SK-N-SH (cell line): ENCODE results near the gene CFAP57. TPM values are rescaled to one million over a fixed set of nuclear protein-coding genes. Genes with fewer than 3 reads are reported as not detected.

Source experiments
- CTCF ChIA-PET: fragments of 300-600, 350-600 bp; formaldehyde crosslinking; extraction: SDS; loops from one replicate; lab custom pipeline; 2021; lab: Yijun Ruan, JAX
- POLR2A ChIA-PET: fragments of 350-600 bp; sonication (Branson Sonifier 250); formaldehyde crosslinking; extraction: SDS; loops from one replicate; lab custom pipeline; 2020; ENCODE audit warnings: antibody characterized with exemption, inconsistent platforms; lab: Yijun Ruan, JAX
- DNase-seq: peaks from one replicate; pipeline ENCODE4 v3.0.0; 2012
- H2AFZ ChIP-seq: fragments of 200-600 bp; sonication (generic); 2 replicates; pipeline ENCODE4 v1.8.1; 2016; ENCODE audit warnings: antibody characterized with exemption, mild to moderate bottlenecking, low read depth
- H3F3A ChIP-seq: fragments of 200-600 bp; sonication (generic); replicated peaks from 2 replicates; pipeline ENCODE3; 2016; ENCODE audit warnings: antibody characterized with exemption, mild to moderate bottlenecking; ENCODE audit not compliant: insufficient read depth
- H3K27ac ChIP-seq, 2 experiments: fragments of 200-500 bp in 1 of 2; fragments of 200-600 bp in 1 of 2; sonication (Bioruptor generic) in 1 of 2; sonication (generic), shearing (Covaris generic) in 1 of 2; 2 replicates each; pipeline versions ENCODE4 v1.5.1 to v1.6.1; 2014 to 2016; ENCODE audit warnings: low read depth in 2 of 2, inconsistent platforms in 1 of 2, low read length in 1 of 2, mild to moderate bottlenecking in 1 of 2, mixed read lengths in 1 of 2
- H3K27me3 ChIP-seq: fragments of 200-600 bp; sonication (generic), shearing (Covaris generic); 2 replicates; pipeline ENCODE4 v1.6.1; 2016; ENCODE audit warnings: mixed run types; ENCODE audit not compliant: insufficient read depth
- H3K36me3 ChIP-seq, 2 experiments: fragments of 200-500 bp in 1 of 2; fragments of 200-600 bp in 1 of 2; sonication (Bioruptor generic) in 1 of 2; sonication (generic) in 1 of 2; replicated peaks in 1 of 2; 2 replicates each; pipeline versions ENCODE3 to v1.5.1; 2014 to 2016; ENCODE audit warnings: low read length in 1 of 2, mild to moderate bottlenecking in 1 of 2; ENCODE audit not compliant: insufficient read depth in 2 of 2, control insufficient read depth in 1 of 2
- H3K4me1 ChIP-seq, 2 experiments: fragments of 200-500 bp in 1 of 2; fragments of 200-600 bp in 1 of 2; sonication (Bioruptor generic) in 1 of 2; sonication (generic), shearing (Covaris generic) in 1 of 2; 2 replicates each; pipeline versions ENCODE4 v1.5.1 to v1.6.1; 2014 to 2016; ENCODE audit warnings: low read depth in 1 of 2, low read length in 1 of 2, mixed run types in 1 of 2; ENCODE audit not compliant: insufficient read depth in 2 of 2, control insufficient read depth in 1 of 2
- H3K4me2 ChIP-seq: fragments of 200-600 bp; sonication (generic), shearing (Covaris generic); 2 replicates; pipeline ENCODE4 v1.6.1; 2017; ENCODE audit warnings: mixed run types
- H3K4me3 ChIP-seq, 2 experiments: fragments of 200-500 bp in 1 of 2; fragments of 200-600 bp in 1 of 2; sonication (Bioruptor generic) in 1 of 2; sonication (generic), shearing (Covaris generic) in 1 of 2; 2 replicates each; pipeline versions ENCODE4 v1.5.1 to v1.8.1; 2014 to 2016; ENCODE audit warnings: low read depth in 2 of 2, inconsistent platforms in 1 of 2, low read length in 1 of 2, mild to moderate bottlenecking in 1 of 2, mixed read lengths in 1 of 2, moderate library complexity in 1 of 2
- H3K79me2 ChIP-seq: fragments of 200-600 bp; sonication (generic); 2 replicates; pipeline ENCODE4 v1.8.1; 2017; ENCODE audit warnings: mild to moderate bottlenecking; ENCODE audit not compliant: insufficient read depth
- H3K9ac ChIP-seq: fragments of 200-600 bp; sonication (generic); 2 replicates; pipeline ENCODE4 v1.6.1; 2017; ENCODE audit warnings: mixed run types
- H3K9me2 ChIP-seq: fragments of 200-600 bp; sonication (generic); 2 replicates; pipeline ENCODE4 v1.6.1; 2017; ENCODE audit warnings: mixed run types
- H3K9me3 ChIP-seq: fragments of 200-600 bp; sonication (generic); 2 replicates; pipeline ENCODE4 v1.6.1; 2017; ENCODE audit warnings: mixed run types, mild to moderate bottlenecking, moderate library complexity
- H4K20me1 ChIP-seq: fragments of 200-600 bp; sonication (generic); 2 replicates; pipeline ENCODE4 v1.6.1; 2017; ENCODE audit warnings: mild to moderate bottlenecking, mixed run types; ENCODE audit not compliant: insufficient read depth
- CTCF ChIP-seq: fragments of 200-600 bp; sonication (generic); IDR thresholded peaks from 2 replicates; pipeline ENCODE4 v1.6.1; 2017; ENCODE audit warnings: antibody characterized with exemption, mild to moderate bottlenecking, moderate library complexity
- ELF1 ChIP-seq: IDR thresholded peaks from 2 replicates; pipeline ENCODE4 v1.4.0; 2012
- EZH2phosphoT487 ChIP-seq: fragments of 200-600 bp; sonication (generic); IDR thresholded peaks from 2 replicates; pipeline ENCODE4 v1.6.1; 2017; ENCODE audit warnings: low read depth, mixed run types, mild to moderate bottlenecking, antibody characterized with exemption, moderate library complexity, borderline replicate concordance
- FOSL2 ChIP-seq: IDR thresholded peaks from 2 replicates; pipeline ENCODE4 v1.4.0; 2012; ENCODE audit warnings: low read depth, mild to moderate bottlenecking, moderate library complexity, borderline replicate concordance
- FOXM1 ChIP-seq: IDR thresholded peaks from 2 replicates; pipeline ENCODE4 v1.4.0; 2012; ENCODE audit warnings: low read depth, mild to moderate bottlenecking
- GABPA ChIP-seq: IDR thresholded peaks from 2 replicates; pipeline ENCODE4 v1.4.0; 2012; ENCODE audit warnings: low read depth, mild to moderate bottlenecking
- JUND ChIP-seq: IDR thresholded peaks from 2 replicates; pipeline ENCODE4 v1.4.0; 2012
- MEF2A ChIP-seq: IDR thresholded peaks from 2 replicates; pipeline ENCODE4 v1.4.0; 2012; ENCODE audit warnings: low read depth, borderline replicate concordance
- MXI1 ChIP-seq: IDR thresholded peaks from 2 replicates; pipeline ENCODE4 v1.6.1; 2012; ENCODE audit warnings: mild to moderate bottlenecking, low read depth, low read length, improper control_type of control experiment
- NFIC ChIP-seq: IDR thresholded peaks from 2 replicates; pipeline ENCODE4 v1.4.0; 2012; ENCODE audit warnings: borderline replicate concordance
- NRF1 ChIP-seq: IDR thresholded peaks from 2 replicates; pipeline ENCODE4 v1.6.1; 2012; ENCODE audit warnings: low read depth, mild to moderate bottlenecking, low read length
- POLR2AphosphoS5 ChIP-seq: IDR thresholded peaks from 2 replicates; pipeline ENCODE4 v1.6.1; 2012; ENCODE audit warnings: low read depth, low read length
- RAD21 ChIP-seq: IDR thresholded peaks from 2 replicates; pipeline ENCODE4 v1.6.1; 2012; ENCODE audit warnings: mild to moderate bottlenecking, low read length
- SMC3 ChIP-seq: IDR thresholded peaks from 2 replicates; pipeline ENCODE4 v1.6.1; 2012; ENCODE audit warnings: low read depth, low read length, improper control_type of control experiment
- TAF1 ChIP-seq: IDR thresholded peaks from 2 replicates; pipeline ENCODE4 v1.6.1; 2012; ENCODE audit warnings: low read depth, mild to moderate bottlenecking, low read length, moderate library complexity, borderline replicate concordance
- USF2 ChIP-seq: fragments of 150-350 bp; IDR thresholded peaks from 2 replicates; pipeline ENCODE4 v1.6.1; 2017; ENCODE audit warnings: antibody characterized with exemption, low read length, low read depth, borderline replicate concordance
- YY1 ChIP-seq: IDR thresholded peaks from 2 replicates; pipeline ENCODE4 v1.4.0; 2012; ENCODE audit warnings: low read depth, mild to moderate bottlenecking
- WGBS: methylation state at CpG from one replicate; pipeline ENCODE4 v1.1.6; 2017; ENCODE audit warnings: low lambda C conversion rate; 5-methylcytosine and 5-hydroxymethylcytosine counted together
- polyA plus RNA-seq, 3 experiments: library from polyadenylated mRNA; depleted of rRNA; stranded (reverse); fragments of >200 nt; gene quantifications; 2 replicates each; pipeline ENCODE4 v1.2.3, GENCODE V29; 2012
- TF ChIP-seq, protein P1 (sequence below): IDR thresholded peaks from 2 replicates; pipeline ENCODE4 v1.4.0; 2012; ENCODE audit warnings: low read depth, borderline replicate concordance
- TF ChIP-seq, protein P2 (sequence below): IDR thresholded peaks from 2 replicates; pipeline ENCODE4 v1.6.1; 2012; ENCODE audit warnings: mild to moderate bottlenecking, low read depth, low read length, moderate library complexity

Gene CFAP57
- polyA plus RNA-seq, 1 of the 3 experiments (the other 2 are of a cell fraction) = 0.36 TPM

- no peaks in the 10 kb centered on the region; a peak in 1 of 4 replicates for H3K4me1 ChIP-seq
- WGBS = 37% methylated on average over 5 of the region's 6 CpGs
- H3K36me3 ChIP-seq = no peaks in the 10 kb centered on the region
- H3K4me2 ChIP-seq = no peak overlapping the region
- no peaks in the 10 kb centered on the region for H3F3A ChIP-seq
- H3K9me2 ChIP-seq = no peaks in the 10 kb centered on the region
- H3K79me2 ChIP-seq = no peaks in the 10 kb centered on the region
- no peak overlapping the region for H2AFZ ChIP-seq
- H3K27ac ChIP-seq = no peak overlapping the region
- no peaks in the 10 kb centered on the region for H3K27me3 ChIP-seq
- no peak for DNase-seq
- no peak overlapping the region for H3K4me3 ChIP-seq
- TF ChIP-seq USF2 (no peak), FOSL2 (no peak), RAD21 (no peak), NRF1 (no peak), EZH2phosphoT487 (no peak), GABPA (no peak), MXI1 (no peak), ELF1 (no peak), POLR2AphosphoS5 (no peak), NFIC (no peak), CTCF (no peak), TAF1 (no peak), MEF2A (no peak), FOXM1 (no peak), SMC3 (no peak), YY1 (no peak), JUND (no peak)
- TF ChIP-seq, protein P1, sequence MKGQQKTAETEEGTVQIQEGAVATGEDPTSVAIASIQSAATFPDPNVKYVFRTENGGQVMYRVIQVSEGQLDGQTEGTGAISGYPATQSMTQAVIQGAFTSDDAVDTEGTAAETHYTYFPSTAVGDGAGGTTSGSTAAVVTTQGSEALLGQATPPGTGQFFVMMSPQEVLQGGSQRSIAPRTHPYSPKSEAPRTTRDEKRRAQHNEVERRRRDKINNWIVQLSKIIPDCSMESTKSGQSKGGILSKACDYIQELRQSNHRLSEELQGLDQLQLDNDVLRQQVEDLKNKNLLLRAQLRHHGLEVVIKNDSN = no peak
- TF ChIP-seq, protein P2, sequence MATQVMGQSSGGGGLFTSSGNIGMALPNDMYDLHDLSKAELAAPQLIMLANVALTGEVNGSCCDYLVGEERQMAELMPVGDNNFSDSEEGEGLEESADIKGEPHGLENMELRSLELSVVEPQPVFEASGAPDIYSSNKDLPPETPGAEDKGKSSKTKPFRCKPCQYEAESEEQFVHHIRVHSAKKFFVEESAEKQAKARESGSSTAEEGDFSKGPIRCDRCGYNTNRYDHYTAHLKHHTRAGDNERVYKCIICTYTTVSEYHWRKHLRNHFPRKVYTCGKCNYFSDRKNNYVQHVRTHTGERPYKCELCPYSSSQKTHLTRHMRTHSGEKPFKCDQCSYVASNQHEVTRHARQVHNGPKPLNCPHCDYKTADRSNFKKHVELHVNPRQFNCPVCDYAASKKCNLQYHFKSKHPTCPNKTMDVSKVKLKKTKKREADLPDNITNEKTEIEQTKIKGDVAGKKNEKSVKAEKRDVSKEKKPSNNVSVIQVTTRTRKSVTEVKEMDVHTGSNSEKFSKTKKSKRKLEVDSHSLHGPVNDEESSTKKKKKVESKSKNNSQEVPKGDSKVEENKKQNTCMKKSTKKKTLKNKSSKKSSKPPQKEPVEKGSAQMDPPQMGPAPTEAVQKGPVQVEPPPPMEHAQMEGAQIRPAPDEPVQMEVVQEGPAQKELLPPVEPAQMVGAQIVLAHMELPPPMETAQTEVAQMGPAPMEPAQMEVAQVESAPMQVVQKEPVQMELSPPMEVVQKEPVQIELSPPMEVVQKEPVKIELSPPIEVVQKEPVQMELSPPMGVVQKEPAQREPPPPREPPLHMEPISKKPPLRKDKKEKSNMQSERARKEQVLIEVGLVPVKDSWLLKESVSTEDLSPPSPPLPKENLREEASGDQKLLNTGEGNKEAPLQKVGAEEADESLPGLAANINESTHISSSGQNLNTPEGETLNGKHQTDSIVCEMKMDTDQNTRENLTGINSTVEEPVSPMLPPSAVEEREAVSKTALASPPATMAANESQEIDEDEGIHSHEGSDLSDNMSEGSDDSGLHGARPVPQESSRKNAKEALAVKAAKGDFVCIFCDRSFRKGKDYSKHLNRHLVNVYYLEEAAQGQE = no peak
- TF ChIP-seq, all 33 proteins: peak for 0
- CTCF ChIA-PET = interaction anchor here (1.6 to 1.9 kb wide), 2 partner anchors 17 to 171 kb away, joined by 6 to 7 read pairs; no protein-coding TSS in a partner anchor
- H3K9ac ChIP-seq = no peak overlapping the region
- no peaks in the 10 kb centered on the region for H4K20me1 ChIP-seq
- peaks cover 14% of the 10 kb centered on the region; the same call in 1 of the 2 replicates for H3K9me3 ChIP-seq
- POLR2A ChIA-PET = no interaction called here
Observed at GRCh38 chr1:43243299-43243698, 71.2 kb downstream of the CFAP57 start.
